Caco-2 (cell line): ENCODE measurements around the gene ITPR1. TPM values are rescaled to one million over a fixed set of nuclear protein-coding genes. Genes with fewer than 3 reads are reported as not detected.

Source experiments
- Bru-seq: library from RNA; stranded (reverse); fragments of 400-500 nt; gene quantifications from one replicate; lab custom pipeline; 2021; lab: Mats Ljungman, UMichigan
- BruChase-seq, 2 experiments: library from RNA; stranded (reverse); fragments of 400-500 nt; gene quantifications; one replicate each; lab custom pipeline; 2021; lab: Mats Ljungman, UMichigan
- BruUV-seq: library from RNA; stranded (reverse); fragments of 400-500 nt; replicated peaks from 2 replicates; lab custom pipeline; 2021; lab: Mats Ljungman, UMichigan
- CTCF ChIA-PET: fragments of 300-600 bp; sonication (Branson Sonifier 250); formaldehyde crosslinking; loops from one replicate; lab custom pipeline; 2022; ENCODE audit warnings: antibody characterized with exemption; lab: Charles Lee
- POLR2A ChIA-PET: fragments of 300-600 bp; sonication (Branson Sonifier 250); formaldehyde crosslinking; loops from one replicate; lab custom pipeline; 2022; ENCODE audit warnings: antibody characterized with exemption; lab: Charles Lee
- DNase-seq, 2 experiments: peaks; one replicate each; pipeline versions ENCODE4 v3.0.0 to v3.0.0-alpha.2; 2020 to 2022
- H3K27me3 ChIP-seq: replicated peaks from 2 replicates; pipeline ENCODE4 v1.6.0; 2011; ENCODE audit warnings: low read length; ENCODE audit not compliant: control insufficient read depth, insufficient read depth
- H3K36me3 ChIP-seq: 2 replicates; pipeline ENCODE4 v1.5.1; 2011; ENCODE audit warnings: low read length; ENCODE audit not compliant: control insufficient read depth, insufficient read depth
- H3K4me1 ChIP-seq: fragments of 250-450 bp; sonication (Bioruptor Pico); 2 replicates; pipeline ENCODE4 v1.5.1; 2020; ENCODE audit warnings: mild to moderate bottlenecking
- H3K4me3 ChIP-seq: 2 replicates; pipeline ENCODE4 v1.5.1; 2011; ENCODE audit warnings: low read depth, mild to moderate bottlenecking, control low read depth, low read length
- H3K9me3 ChIP-seq: fragments of 250-450 bp; sonication (Bioruptor Pico); 2 replicates; pipeline ENCODE4 v1.5.1; 2020; ENCODE audit warnings: mild to moderate bottlenecking, moderate library complexity
- H3K27ac Mint-ChIP-seq: one replicate; pipeline ENCODE4 v1.8.0; 2022; ENCODE audit warnings: mixed read lengths; ENCODE audit not compliant: unreplicated experiment
- H3K27me3 Mint-ChIP-seq: one replicate; pipeline ENCODE4 v1.8.0; 2022; ENCODE audit warnings: mixed read lengths; ENCODE audit not compliant: insufficient read depth, unreplicated experiment
- H3K36me3 Mint-ChIP-seq: one replicate; pipeline ENCODE4 v1.8.0; 2022; ENCODE audit warnings: mild to moderate bottlenecking, mixed read lengths; ENCODE audit not compliant: insufficient read depth, unreplicated experiment
- H3K4me1 Mint-ChIP-seq: one replicate; pipeline ENCODE4 v1.8.0; 2022; ENCODE audit warnings: low read depth, mixed read lengths; ENCODE audit not compliant: unreplicated experiment
- H3K4me3 Mint-ChIP-seq: one replicate; pipeline ENCODE4 v1.8.0; 2022; ENCODE audit warnings: mild to moderate bottlenecking, moderate library complexity, mixed read lengths; ENCODE audit not compliant: unreplicated experiment
- H3K9me3 Mint-ChIP-seq: one replicate; pipeline ENCODE4 v1.8.0; 2022; ENCODE audit warnings: mixed read lengths; ENCODE audit not compliant: unreplicated experiment
- CTCF ChIP-seq, 2 experiments: fragments of 200-600 bp in 1 of 2; IDR thresholded peaks; 1 replicate in 1 of 2; 2 replicates in 1 of 2; pipeline versions ENCODE4 v1.5.1 to v1.8.0; 2011 to 2022; ENCODE audit warnings: antibody characterized with exemption in 1 of 2, control low read depth in 1 of 2, inconsistent platforms in 1 of 2, low read depth in 1 of 2, low read length in 1 of 2, mild to moderate bottlenecking in 1 of 2, moderate library complexity in 1 of 2; ENCODE audit not compliant: insufficient read depth in 1 of 2, severe bottlenecking in 1 of 2, unreplicated experiment in 1 of 2
- intact Hi-C: fragments of 100-400 bp; cut with micrococcal nuclease; formaldehyde crosslinking; loops from one replicate; pipeline ENCODE4 v1.10.0; 2022; ENCODE audit not compliant: unreplicated experiment
- long read RNA-seq: library from polyadenylated mRNA; stranded (forward); transcript quantifications from one replicate; pipeline ENCODE4 v2.0.0, GENCODE V29; 2022
- total RNA-seq: library from RNA; stranded (reverse); gene quantifications from 2 replicates; pipeline ENCODE4 v1.2.3, GENCODE V29; 2022

ITPR1 gene
- total RNA-seq = 8.9 and 10.4 TPM in 2 replicates
- percentile 40 among the genes with signal in this experiment for Bru-seq, nascent RNA
- BruChase-seq, experiment 1, labeled RNA remaining after a 2-hour chase = percentile 43 among the genes with signal in this experiment
- percentile 43 among the genes with signal in this experiment for BruChase-seq, experiment 2, labeled RNA remaining after a 6-hour chase
- long read RNA-seq, partial matches to known transcripts = 0 of 1 reads
- long read RNA-seq, other reads (novel, unspliced or antisense) = 1 of 1 reads

GRCh38 chr3:4493014-4493940 lies at the start of gene ITPR1:
TSS of gene ITPR1 (plus strand) at chr3:4493348. CDS start at chr3:4516492, 23,144 bp downstream.
- ChIA-PET CTCF (no interaction called here), POLR2A (interaction anchor here (0.5 to 2.0 kb wide), 11 partner anchors 8 to 1573 kb away, joined by 3 to 28 read pairs (median 5); partner anchors contain the start of gene SUMF1)
- no peaks in the 10 kb centered on the region; the same call in 1 of the 2 replicates for H3K27me3 ChIP-seq
- Mint-ChIP-seq H3K4me1 (no peaks in the 10 kb centered on the region), H3K36me3 (peaks cover 8% of the 10 kb centered on the region), H3K27me3 (no peaks in the 10 kb centered on the region), H3K4me3 (peak within 1 kb of the TSS; percentile 80), H3K9me3 (no peaks in the 10 kb centered on the region), H3K27ac (peak within 1 kb of the TSS; percentile 79)
- H3K4me3 ChIP-seq = peak within 1 kb of the TSS; percentile 67
- intact Hi-C loops = loop anchor here (1.0 to 5.0 kb wide), 5 partner anchors 26 to 629 kb away; partner anchors contain the start of genes ARL8B and SUMF1
- H3K36me3 ChIP-seq = no peaks in the 10 kb centered on the region
- H3K9me3 ChIP-seq = no peaks in the 10 kb centered on the region
- no peak for TF ChIP-seq CTCF (IDR thresholded peaks at IDR 0.05; ENCODE audit: insufficient read depth in 1 of 2, low read depth in 1 of 2, low read length in 1 of 2, severe bottlenecking in 1 of 2, unreplicated experiment in 1 of 2)
- DNase-seq = peak; percentile 96 to 98
- no TSS peak for BruUV-seq
- peaks cover 4% of the 10 kb centered on the region; the same call in 1 of the 2 replicates for H3K4me1 ChIP-seq

GRCh38 chr3:4447295-4447999 lies 45.7 kb upstream of the ITPR1 start:
- Mint-ChIP-seq H3K4me1 (no peaks in the 10 kb centered on the region), H3K27me3 (no peaks in the 10 kb centered on the region), H3K36me3 (peaks cover 5% of the 10 kb centered on the region), H3K27ac (no peak overlapping the region), H3K4me3 (no peak overlapping the region), H3K9me3 (no peaks in the 10 kb centered on the region)
- Histone ChIP-seq H3K4me1 (no peaks in the 10 kb centered on the region), H3K9me3 (no peaks in the 10 kb centered on the region), H3K36me3 (no peaks in the 10 kb centered on the region), H3K4me3 (no peak overlapping the region), H3K27me3 (no peaks in the 10 kb centered on the region)
- POLR2A ChIA-PET = no interaction called here
- DNase-seq = no peak
- intact Hi-C loops = loop anchor here (5.0 kb wide), 1 partner anchor 260 kb away; no protein-coding TSS in a partner anchor
- no peak for TF ChIP-seq CTCF (IDR thresholded peaks at IDR 0.05; ENCODE audit: insufficient read depth in 1 of 2, low read depth in 1 of 2, low read length in 1 of 2, severe bottlenecking in 1 of 2, unreplicated experiment in 1 of 2)
- BruUV-seq = no TSS peak
- CTCF ChIA-PET = no interaction called here
